ENCODE measurements around the gene MXI1. TPM values are rescaled to one million over a fixed set of nuclear protein-coding genes. Genes with fewer than 3 reads are reported as not detected.

Gene MXI1
- total RNA-seq, 1 experiment from 2014 or later: 25.8 TPM

- no peaks in the 10 kb centered on the region for H3K36me3 ChIP-seq (ENCODE audit: low read depth)
- H3K9me3 ChIP-seq (ENCODE audit: insufficient read depth, low read depth): no peaks in the 10 kb centered on the region
- POLR2A ChIA-PET (ENCODE audit: unreplicated experiment): no interaction called here
- H3K27me3 ChIP-seq (ENCODE audit: insufficient read depth, low read depth): no peaks in the 10 kb centered on the region
- H3F3A ChIP-seq (ENCODE audit: insufficient read depth, low read depth): 0 out of 2 replicates have a peak, but pooled peaks cover 3% of the 10 kb centered on the region
- TF ChIP-seq EZH2 (IDR thresholded peaks at IDR 0.05; ENCODE audit: low read depth): no peak
- TF ChIP-seq CTCF (conservative IDR thresholded peaks at IDR 0.05): no peak
- no TSS peak for BruUV-seq (replicated peaks)
- H4K20me1 ChIP-seq (ENCODE audit: insufficient read depth): no peaks in the 10 kb centered on the region
- CTCF ChIA-PET: no interaction called here
- H3K4me2 ChIP-seq: no peak overlapping the region
- H3K4me1 ChIP-seq (replicated peaks; ENCODE audit: insufficient read depth): peaks cover 23% of the 10 kb centered on the region
- H3K27ac ChIP-seq: no peak overlapping the region
- H3K4me3 ChIP-seq: no peak overlapping the region
- DNase-seq: no peak
- no peak overlapping the region for H2AFZ ChIP-seq
- H3K9me2 ChIP-seq (ENCODE audit: insufficient read depth): no peaks in the 10 kb centered on the region
- no peaks in the 10 kb centered on the region for H3K79me2 ChIP-seq (ENCODE audit: low read depth)
- intact Hi-C loops (cut with micrococcal nuclease; ENCODE audit: unreplicated experiment): no loop called here
Observed at GRCh38 chr10:110312206-110312605, 104.8 kb downstream of the MXI1 start.

- Histone ChIP-seq H4K20me1 (ENCODE audit: insufficient read depth) (no peaks in the 10 kb centered on the region), H3K4me2 (no peak overlapping the region), H3K9me2 (ENCODE audit: insufficient read depth) (no peaks in the 10 kb centered on the region), H3K36me3 (ENCODE audit: low read depth) (no peaks in the 10 kb centered on the region), H3K4me1 (replicated peaks; ENCODE audit: insufficient read depth) (peaks cover 13% of the 10 kb centered on the region), H3K4me3 (no peak overlapping the region), H3F3A (ENCODE audit: insufficient read depth, low read depth) (no peaks in the 10 kb centered on the region), H3K9me3 (ENCODE audit: insufficient read depth, low read depth) (no peaks in the 10 kb centered on the region), H3K27me3 (ENCODE audit: insufficient read depth, low read depth) (no peaks in the 10 kb centered on the region), H3K79me2 (ENCODE audit: low read depth) (no peaks in the 10 kb centered on the region), H3K27ac (no peak overlapping the region), H2AFZ (no peak overlapping the region)
- TF ChIP-seq EZH2 (IDR thresholded peaks at IDR 0.05; ENCODE audit: low read depth): no peak
- TF ChIP-seq CTCF (conservative IDR thresholded peaks at IDR 0.05): no peak
- DNase-seq: no peak
- BruUV-seq (replicated peaks): no TSS peak
- intact Hi-C loops (cut with micrococcal nuclease; ENCODE audit: unreplicated experiment): no loop called here
- CTCF ChIA-PET: no interaction called here
- POLR2A ChIA-PET (ENCODE audit: unreplicated experiment): no interaction called here
Observed at GRCh38 chr10:110313674-110314073, 106.3 kb downstream of the MXI1 start.

GRCh38 chr10:110317866-110318850 lies 110.8 kb downstream of the MXI1 start:
- intact Hi-C loops (cut with micrococcal nuclease; ENCODE audit: unreplicated experiment): no loop called here
- Histone ChIP-seq H3K4me2 (no peak overlapping the region), H3K9me2 (ENCODE audit: insufficient read depth) (no peaks in the 10 kb centered on the region), H4K20me1 (ENCODE audit: insufficient read depth) (no peaks in the 10 kb centered on the region), H3K4me1 (replicated peaks; ENCODE audit: insufficient read depth) (0 out of 2 replicates have a peak, but pooled peaks cover 2% of the 10 kb centered on the region), H2AFZ (no peak overlapping the region), H3F3A (ENCODE audit: insufficient read depth, low read depth) (no peaks in the 10 kb centered on the region), H3K36me3 (ENCODE audit: low read depth) (no peaks in the 10 kb centered on the region), H3K27ac (no peak overlapping the region), H3K79me2 (ENCODE audit: low read depth) (no peaks in the 10 kb centered on the region), H3K27me3 (ENCODE audit: insufficient read depth, low read depth) (no peaks in the 10 kb centered on the region), H3K4me3 (no peak overlapping the region), H3K9me3 (ENCODE audit: insufficient read depth, low read depth) (no peaks in the 10 kb centered on the region)
- POLR2A ChIA-PET (ENCODE audit: unreplicated experiment): interaction anchor here (0.5 to 0.7 kb wide), 2 partner anchors 18 to 570 kb away, joined by 6 to 8 read pairs; no protein-coding TSS in a partner anchor
- TF ChIP-seq CTCF (conservative IDR thresholded peaks at IDR 0.05) (no peak), EZH2 (IDR thresholded peaks at IDR 0.05; ENCODE audit: low read depth) (no peak)
- CTCF ChIA-PET: no interaction called here
- BruUV-seq (replicated peaks): no TSS peak
- DNase-seq: no peak

Data from PC-9 (cell line).